DND-41 (cell line): ENCODE data around the gene CA11.
A peak's percentile ranks its signal among the peaks of the same experiment; 100 is the strongest.

Experiments
- ATAC-seq: fragments of 200-7000 bp; cut with Tn5 transposase; 3 replicates; pipeline ENCODE4 v1.9.1; 2021; ENCODE audit warnings: low read depth; ENCODE audit not compliant: insufficient read depth
- DNase-seq: peaks from one replicate; pipeline ENCODE4 v3.0.0-alpha.2; 2020
- H2AFZ ChIP-seq: 2 replicates; pipeline ENCODE4 v1.6.0; 2012; ENCODE audit warnings: low read depth, low read length
- H3K27ac ChIP-seq: 2 replicates; pipeline ENCODE4 v1.5.1; 2012; ENCODE audit warnings: low read length, inconsistent platforms
- H3K27me3 ChIP-seq: fragments of 200-600 bp; sonication (generic); 2 replicates; pipeline ENCODE4 v1.6.0; 2012; ENCODE audit warnings: low read length, mild to moderate bottlenecking, inconsistent platforms; ENCODE audit not compliant: insufficient read depth, poor library complexity
- H3K36me3 ChIP-seq: 2 replicates; pipeline ENCODE4 v1.5.1; 2012; ENCODE audit warnings: low read length, inconsistent platforms; ENCODE audit not compliant: insufficient read depth
- H3K4me1 ChIP-seq: 2 replicates; pipeline ENCODE4 v1.5.1; 2012; ENCODE audit warnings: mild to moderate bottlenecking, low read length; ENCODE audit not compliant: insufficient read depth
- H3K4me2 ChIP-seq: 2 replicates; pipeline ENCODE4 v1.6.0; 2012; ENCODE audit warnings: mild to moderate bottlenecking, moderate library complexity, low read length, inconsistent platforms; ENCODE audit not compliant: insufficient read depth
- H3K4me3 ChIP-seq, 2 experiments: fragments of 200-600 bp in 1 of 2; shearing (Covaris generic) in 1 of 2; 2 replicates each; pipeline ENCODE4 v1.5.1; 2012 to 2016; ENCODE audit warnings: inconsistent platforms in 2 of 2, low read length in 2 of 2, mild to moderate bottlenecking in 2 of 2, low read depth in 1 of 2, moderate library complexity in 1 of 2
- H3K79me2 ChIP-seq: 2 replicates; pipeline ENCODE4 v1.6.0; 2012; ENCODE audit warnings: low read length, inconsistent platforms; ENCODE audit not compliant: insufficient read depth
- H3K9ac ChIP-seq: 2 replicates; pipeline ENCODE4 v1.6.0; 2012; ENCODE audit warnings: low read depth, mild to moderate bottlenecking, inconsistent platforms, low read length, moderate library complexity
- H3K9me3 ChIP-seq: 2 replicates; pipeline ENCODE4 v1.5.1; 2012; ENCODE audit warnings: low read length, moderate library complexity, mild to moderate bottlenecking, inconsistent platforms; ENCODE audit not compliant: insufficient read depth, severe bottlenecking
- H4K20me1 ChIP-seq: 2 replicates; pipeline ENCODE4 v1.6.0; 2012; ENCODE audit warnings: low read length; ENCODE audit not compliant: insufficient read depth
- EZH2 ChIP-seq: IDR thresholded peaks from 3 replicates; pipeline ENCODE4 v1.6.1; 2012; ENCODE audit warnings: borderline replicate concordance, low read depth, mild to moderate bottlenecking, moderate library complexity, low read length, inconsistent platforms; ENCODE audit not compliant: severe bottlenecking
- TF ChIP-seq, protein P1 (sequence below): IDR thresholded peaks from 2 replicates; pipeline ENCODE4 v1.5.1; 2012; ENCODE audit warnings: borderline replicate concordance, low read length, moderate library complexity, mild to moderate bottlenecking; ENCODE audit not compliant: poor library complexity, severe bottlenecking; ENCODE audit errors: extremely low read depth

Gene CA11

DNA sequence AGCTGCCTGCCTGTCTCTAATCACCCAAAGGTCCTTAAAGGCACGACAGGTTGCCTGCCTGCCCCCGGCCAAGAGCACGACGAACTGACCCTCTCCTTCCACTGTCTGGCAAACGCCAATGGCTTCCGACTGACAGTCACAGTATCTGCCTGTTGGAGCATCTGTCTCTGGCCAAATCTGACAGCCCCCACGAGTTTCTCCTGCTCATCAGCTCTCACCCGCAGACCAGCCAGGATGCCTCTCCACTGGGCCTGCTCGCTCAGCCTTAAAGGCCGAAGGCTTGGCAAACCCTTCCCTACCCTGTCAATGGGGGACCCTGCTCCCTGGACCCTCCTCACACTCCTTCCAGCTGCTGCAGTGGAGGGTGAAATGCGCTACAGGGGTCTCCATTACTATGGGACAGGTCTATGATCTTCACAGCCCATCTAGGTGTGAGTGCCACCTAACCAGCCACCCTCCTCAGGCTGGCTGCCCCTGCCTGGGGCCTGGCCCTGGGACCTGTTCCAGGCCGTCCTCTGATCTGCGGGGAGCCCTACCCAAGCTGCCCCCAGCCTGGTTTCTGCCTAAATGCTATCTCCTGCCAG lies 32.0 kb downstream of the CA11 start:
- H3K27ac ChIP-seq, result no peak overlapping the region
- H3K9ac ChIP-seq, result no peak overlapping the region
- no peak overlapping the region for H3K4me2 ChIP-seq
- peaks cover 36% of the 10 kb centered on the region for H3K79me2 ChIP-seq
- ATAC-seq, result peak; percentile 10
- H3K36me3 ChIP-seq, result peaks cover 41% of the 10 kb centered on the region
- no peaks in the 10 kb centered on the region for H3K27me3 ChIP-seq
- no peak for DNase-seq
- H4K20me1 ChIP-seq, result peaks cover 50% of the 10 kb centered on the region
- no peak overlapping the region for H2AFZ ChIP-seq
- H3K4me3 ChIP-seq, result no peak overlapping the region
- H3K9me3 ChIP-seq, result no peaks in the 10 kb centered on the region
- H3K4me1 ChIP-seq, result peaks cover 22% of the 10 kb centered on the region
- no peak for TF ChIP-seq EZH2
- TF ChIP-seq, protein P1, sequence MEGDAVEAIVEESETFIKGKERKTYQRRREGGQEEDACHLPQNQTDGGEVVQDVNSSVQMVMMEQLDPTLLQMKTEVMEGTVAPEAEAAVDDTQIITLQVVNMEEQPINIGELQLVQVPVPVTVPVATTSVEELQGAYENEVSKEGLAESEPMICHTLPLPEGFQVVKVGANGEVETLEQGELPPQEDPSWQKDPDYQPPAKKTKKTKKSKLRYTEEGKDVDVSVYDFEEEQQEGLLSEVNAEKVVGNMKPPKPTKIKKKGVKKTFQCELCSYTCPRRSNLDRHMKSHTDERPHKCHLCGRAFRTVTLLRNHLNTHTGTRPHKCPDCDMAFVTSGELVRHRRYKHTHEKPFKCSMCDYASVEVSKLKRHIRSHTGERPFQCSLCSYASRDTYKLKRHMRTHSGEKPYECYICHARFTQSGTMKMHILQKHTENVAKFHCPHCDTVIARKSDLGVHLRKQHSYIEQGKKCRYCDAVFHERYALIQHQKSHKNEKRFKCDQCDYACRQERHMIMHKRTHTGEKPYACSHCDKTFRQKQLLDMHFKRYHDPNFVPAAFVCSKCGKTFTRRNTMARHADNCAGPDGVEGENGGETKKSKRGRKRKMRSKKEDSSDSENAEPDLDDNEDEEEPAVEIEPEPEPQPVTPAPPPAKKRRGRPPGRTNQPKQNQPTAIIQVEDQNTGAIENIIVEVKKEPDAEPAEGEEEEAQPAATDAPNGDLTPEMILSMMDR, result no peak

DNA sequence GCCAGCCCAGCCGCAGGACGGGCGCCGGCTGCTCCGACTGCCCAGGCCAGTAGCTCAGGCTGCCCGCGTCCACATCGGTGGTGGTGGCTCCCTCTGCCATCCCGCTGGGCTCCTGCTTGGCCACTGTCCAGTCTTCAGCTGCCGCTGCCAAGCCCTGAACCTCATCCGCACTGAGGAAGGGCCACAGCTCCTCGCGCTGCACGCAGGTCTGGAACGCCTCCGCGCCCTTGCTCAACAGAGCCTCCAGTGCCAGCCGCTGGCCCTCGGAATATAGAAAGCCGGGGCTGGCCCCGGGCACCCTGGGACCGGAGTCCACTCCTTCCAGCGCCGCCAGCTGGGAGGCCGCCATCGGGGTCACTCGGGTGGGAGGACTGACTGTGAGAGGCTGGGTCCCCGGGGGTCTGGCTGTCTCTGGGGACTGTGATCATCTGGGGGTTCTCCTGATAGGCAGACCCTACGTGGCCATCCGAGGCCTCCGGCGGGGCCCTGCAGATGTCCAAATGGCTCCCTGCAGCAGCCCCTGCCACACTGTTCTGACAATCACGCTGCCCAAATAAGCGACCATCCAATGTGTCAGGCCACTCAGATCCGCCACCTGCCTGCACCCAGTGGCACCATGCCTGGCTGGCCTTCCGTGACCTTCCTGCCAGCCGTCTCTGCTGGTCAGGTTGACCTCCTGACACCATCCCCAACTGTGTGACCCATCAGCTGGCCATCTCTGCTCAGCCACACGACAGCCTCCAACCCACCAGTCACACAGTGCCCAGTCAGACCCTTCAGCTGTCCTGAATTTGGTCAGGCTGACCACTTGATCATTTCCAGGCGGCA lies 32.7 kb downstream of the CA11 start:
- ATAC-seq (no peak), DNase-seq (no peak)
- peaks cover 34% of the 10 kb centered on the region for H3K36me3 ChIP-seq
- no peak overlapping the region for H2AFZ ChIP-seq
- H3K4me3 ChIP-seq, result no peak overlapping the region
- no peak overlapping the region for H3K27ac ChIP-seq
- peaks cover 20% of the 10 kb centered on the region for H3K4me1 ChIP-seq
- H3K27me3 ChIP-seq, result no peaks in the 10 kb centered on the region
- no peak overlapping the region for H3K4me2 ChIP-seq
- no peaks in the 10 kb centered on the region for H3K9me3 ChIP-seq
- TF ChIP-seq, protein P1, result no peak
- H3K9ac ChIP-seq, result no peak overlapping the region
- H3K79me2 ChIP-seq, result peaks cover 29% of the 10 kb centered on the region
- peaks cover 46% of the 10 kb centered on the region for H4K20me1 ChIP-seq

DNA sequence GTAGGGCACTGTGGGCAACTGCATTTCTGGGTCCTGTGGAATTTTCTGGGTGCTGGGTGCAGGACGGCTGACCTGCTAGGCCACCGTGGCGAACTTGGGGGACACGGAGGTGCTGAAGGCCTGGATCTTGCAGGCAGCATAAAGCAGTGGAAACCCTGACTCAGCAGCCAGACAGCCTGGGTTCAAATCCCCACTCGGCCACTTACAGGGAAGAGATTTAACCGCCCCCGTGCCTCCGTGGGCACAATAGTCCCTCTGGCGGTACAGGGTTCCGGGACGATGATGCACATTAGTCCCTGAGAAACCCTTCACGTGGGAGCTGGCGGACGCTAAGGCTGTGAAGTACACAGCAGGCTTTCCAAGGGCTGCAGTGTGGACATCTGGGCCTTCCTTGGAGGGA lies 34.1 kb downstream of the CA11 start:
- no peak overlapping the region for H3K4me3 ChIP-seq
- no peak for TF ChIP-seq EZH2
- TF ChIP-seq, protein P1, result no peak
- H3K27ac ChIP-seq, result no peak overlapping the region
- H3K27me3 ChIP-seq, result no peaks in the 10 kb centered on the region
- H3K79me2 ChIP-seq, result peaks cover 15% of the 10 kb centered on the region
- no peak overlapping the region for H3K9ac ChIP-seq
- no peak for DNase-seq
- H3K9me3 ChIP-seq, result no peaks in the 10 kb centered on the region
- H2AFZ ChIP-seq, result no peak overlapping the region
- no peak overlapping the region for H3K4me2 ChIP-seq
- H4K20me1 ChIP-seq, result peaks cover 33% of the 10 kb centered on the region
- peaks cover 6% of the 10 kb centered on the region for H3K4me1 ChIP-seq
- H3K36me3 ChIP-seq, result peaks cover 21% of the 10 kb centered on the region
- ATAC-seq, result no peak
